ENCODE results near the gene GPR15. TPM values are rescaled to one million over a fixed set of nuclear protein-coding genes. Genes with fewer than 3 reads are reported as not detected.
A peak's percentile ranks its signal among the peaks of the same experiment; 100 is the strongest.

GPR15 gene
- total and polyA plus RNA-seq, 4 donors = 0.12 to 1.2 (median 0.35) TPM

- H3K36me3 ChIP-seq (ENCODE audit: control insufficient read depth in 4 of 4, insufficient read depth in 4 of 4, low read length in 4 of 4) = no peaks in the 10 kb centered on the region
- peak in 2 of 3 donors; percentile 7 for DNase-seq
- H3K9me3 ChIP-seq (ENCODE audit: control insufficient read depth in 4 of 4, insufficient read depth in 3 of 4, low read length in 3 of 4) = no peaks in the 10 kb centered on the region
- H3K9ac ChIP-seq (ENCODE audit: insufficient read depth in 1 of 2, low read length in 2 of 2) = no peak overlapping the region
- no peak overlapping the region for H3K27ac ChIP-seq (ENCODE audit: low read depth in 1 of 2, low read length in 1 of 2)
- no peaks in the 10 kb centered on the region for H3K27me3 ChIP-seq (ENCODE audit: control insufficient read depth in 3 of 3, insufficient read depth in 3 of 3, low read length in 2 of 3)
- no peak for TF ChIP-seq CTCF (IDR thresholded peaks at IDR 0.05; ENCODE audit: control extremely low read depth, extremely low read depth)
- H3K4me3 ChIP-seq = no peak overlapping the region
- H3K4me1 ChIP-seq (ENCODE audit: control insufficient read depth in 5 of 5, insufficient read depth in 5 of 5, low read length in 5 of 5) = no peaks in the 10 kb centered on the region
- 60 to 71% methylated on average over 2 of the region's 2 CpGs for WGBS, 2 donors
- ATAC-seq (ENCODE audit: insufficient read depth, low FRiP score) = no peak
These were observed 22.0 kb downstream of the GPR15 start for GRCh38 chr3:98553753-98554152.

- Histone ChIP-seq H3K4me3 (no peak overlapping the region), H3K36me3 (ENCODE audit: control insufficient read depth in 4 of 4, insufficient read depth in 4 of 4, low read length in 4 of 4) (no peaks in the 10 kb centered on the region), H3K27me3 (ENCODE audit: control insufficient read depth in 3 of 3, insufficient read depth in 3 of 3, low read length in 2 of 3) (no peaks in the 10 kb centered on the region), H3K4me1 (ENCODE audit: control insufficient read depth in 5 of 5, insufficient read depth in 5 of 5, low read length in 5 of 5) (no peaks in the 10 kb centered on the region), H3K9ac (ENCODE audit: insufficient read depth in 1 of 2, low read length in 2 of 2) (no peak overlapping the region), H3K27ac (ENCODE audit: low read depth in 1 of 2, low read length in 1 of 2) (no peak overlapping the region), H3K9me3 (ENCODE audit: control insufficient read depth in 4 of 4, insufficient read depth in 3 of 4, low read length in 3 of 4) (no peaks in the 10 kb centered on the region)
- WGBS, 2 donors = 89 to 91% methylated on average over 2 of the region's 2 CpGs
- no peak for TF ChIP-seq CTCF (IDR thresholded peaks at IDR 0.05; ENCODE audit: control extremely low read depth, extremely low read depth)
- DNase-seq (no peak), ATAC-seq (ENCODE audit: insufficient read depth, low FRiP score) (no peak)
These were observed 22.8 kb downstream of the GPR15 start for GRCh38 chr3:98554580-98554979.

GRCh38 chr3:98555025-98555379 lies 23.2 kb downstream of the GPR15 start:
- no peaks in the 10 kb centered on the region for H3K36me3 ChIP-seq (ENCODE audit: control insufficient read depth in 4 of 4, insufficient read depth in 4 of 4, low read length in 4 of 4)
- WGBS, 2 donors = 64 to 92% methylated on average over 4 of the region's 4 CpGs
- no peaks in the 10 kb centered on the region for H3K27me3 ChIP-seq (ENCODE audit: control insufficient read depth in 3 of 3, insufficient read depth in 3 of 3, low read length in 2 of 3)
- H3K4me1 ChIP-seq (ENCODE audit: control insufficient read depth in 5 of 5, insufficient read depth in 5 of 5, low read length in 5 of 5) = no peaks in the 10 kb centered on the region
- DNase-seq (no peak), ATAC-seq (ENCODE audit: insufficient read depth, low FRiP score) (no peak)
- TF ChIP-seq CTCF (IDR thresholded peaks at IDR 0.05; ENCODE audit: control extremely low read depth, extremely low read depth) = no peak
- no peaks in the 10 kb centered on the region for H3K9me3 ChIP-seq (ENCODE audit: control insufficient read depth in 4 of 4, insufficient read depth in 3 of 4, low read length in 3 of 4)
- H3K27ac ChIP-seq (ENCODE audit: low read depth in 1 of 2, low read length in 1 of 2) = no peak overlapping the region
- no peak overlapping the region for H3K9ac ChIP-seq (ENCODE audit: insufficient read depth in 1 of 2, low read length in 2 of 2)
- no peak overlapping the region for H3K4me3 ChIP-seq
